SK-N-SH treated with all-trans-retinoic acid at 6 μM for 48 hours (cell line): ENCODE measurements around the gene RBM18.
A peak's percentile ranks its signal among the peaks of the same experiment; 100 is the strongest.

Experiments
- ATAC-seq: fragments of 200-7000 bp; cut with Tn5 transposase; 3 replicates; pipeline ENCODE4 v1.9.1; 2020; ENCODE audit warnings: mild to moderate bottlenecking, moderate library complexity
- ARNTL ChIP-seq: fragments of 450-650 bp; formaldehyde crosslinking; IDR thresholded peaks from 2 replicates; pipeline ENCODE4 v1.5.0; 2020; ENCODE audit warnings: low read depth, mild to moderate bottlenecking, moderate library complexity, borderline replicate concordance
- CSRNP3 ChIP-seq: fragments of 250-450 bp; sonication (Bioruptor Pico); IDR thresholded peaks from 2 replicates; pipeline ENCODE4 v1.5.1; 2021; ENCODE audit warnings: mild to moderate bottlenecking, moderate library complexity
- ESRRG ChIP-seq: fragments of 250-450 bp; sonication (Bioruptor Pico); IDR thresholded peaks from 2 replicates; pipeline ENCODE4 v1.6.1; 2021; ENCODE audit warnings: mild to moderate bottlenecking
- GLIS3 ChIP-seq: fragments of 250-450 bp; sonication (Bioruptor Pico); IDR thresholded peaks from 2 replicates; pipeline ENCODE4 v1.5.0; 2020; ENCODE audit warnings: mild to moderate bottlenecking, moderate library complexity
- ISL1 ChIP-seq: fragments of 250-450 bp; sonication (Bioruptor Pico); IDR thresholded peaks from 2 replicates; pipeline ENCODE4 v2.1.2; 2022; ENCODE audit warnings: mild to moderate bottlenecking, moderate library complexity
- PATZ1 ChIP-seq: fragments of 250-450 bp; sonication (Bioruptor Pico); IDR thresholded peaks from 2 replicates; pipeline ENCODE4 v1.8.0; 2020; ENCODE audit warnings: mild to moderate bottlenecking, moderate library complexity, borderline replicate concordance
- POU6F1 ChIP-seq: fragments of 250-450 bp; sonication (Bioruptor Pico); IDR thresholded peaks from 2 replicates; pipeline ENCODE4 v1.8.0; 2021; ENCODE audit warnings: low read depth, mild to moderate bottlenecking, moderate library complexity, borderline replicate concordance
- RARB ChIP-seq: fragments of 250-450 bp; sonication (Bioruptor Pico); IDR thresholded peaks from 2 replicates; pipeline ENCODE4 v1.8.0; 2021; ENCODE audit warnings: mild to moderate bottlenecking, moderate library complexity
- SNAI2 ChIP-seq: fragments of 250-450 bp; sonication (Bioruptor Pico); IDR thresholded peaks from 2 replicates; pipeline ENCODE4 v1.5.0; 2020; ENCODE audit warnings: mild to moderate bottlenecking, moderate library complexity
- TCF4 ChIP-seq: fragments of 250-450 bp; sonication (Bioruptor Pico); IDR thresholded peaks from 2 replicates; pipeline ENCODE4 v1.8.0; 2021; ENCODE audit warnings: mild to moderate bottlenecking, moderate library complexity, borderline replicate concordance
- TSHZ2 ChIP-seq: fragments of 250-450 bp; sonication (Bioruptor Pico); IDR thresholded peaks from 2 replicates; pipeline ENCODE4 v1.5.0; 2020; ENCODE audit warnings: mild to moderate bottlenecking, moderate library complexity
- ZFP3 ChIP-seq: fragments of 250-450 bp; sonication (Bioruptor Pico); IDR thresholded peaks from 2 replicates; pipeline ENCODE4 v1.5.0; 2020; ENCODE audit warnings: mild to moderate bottlenecking, moderate library complexity
- ZNF70 ChIP-seq: fragments of 450-650 bp; formaldehyde crosslinking; IDR thresholded peaks from 2 replicates; pipeline ENCODE4 v1.5.0; 2020; ENCODE audit warnings: mild to moderate bottlenecking, moderate library complexity
- ZNF8 ChIP-seq: fragments of 450-650 bp; formaldehyde crosslinking; IDR thresholded peaks from 2 replicates; pipeline ENCODE4 v1.5.0; 2020; ENCODE audit warnings: mild to moderate bottlenecking, moderate library complexity

Gene RBM18

GRCh38 chr9:122219856-122220672 lies 44.6 kb downstream of the RBM18 start (continued):
- no peak for TF ChIP-seq POU6F1

- peak; percentile 70 for ATAC-seq
- TF ChIP-seq TCF4 (CRISPR knock-in tag) (no peak), RARB (CRISPR knock-in tag) (no peak), PATZ1 (CRISPR knock-in tag) (no peak), ISL1 (CRISPR knock-in tag) (no peak), ESRRG (no peak), ZNF8 (CRISPR knock-in tag) (no peak), ZFP3 (CRISPR knock-in tag) (no peak), GLIS3 (no peak), ZNF70 (CRISPR knock-in tag) (no peak), CSRNP3 (no peak), ARNTL (CRISPR knock-in tag) (no peak), TSHZ2 (CRISPR knock-in tag) (no peak)
Observed at GRCh38 chr9:122218935-122219855, 45.4 kb downstream of the RBM18 start.

- no peak for TF ChIP-seq CSRNP3
- no peak for TF ChIP-seq TSHZ2 (CRISPR knock-in tag)
- TF ChIP-seq TCF4 (CRISPR knock-in tag) = no peak
- TF ChIP-seq PATZ1 (CRISPR knock-in tag) = no peak
- no peak for TF ChIP-seq GLIS3
- TF ChIP-seq SNAI2 (CRISPR knock-in tag) = no peak
- no peak for TF ChIP-seq ZNF8 (CRISPR knock-in tag)
- peak; percentile 4; the same call in 2 of the 3 replicates for ATAC-seq
Observed at GRCh38 chr9:122218071-122218934, 46.3 kb downstream of the RBM18 start.
